HG02571 (cell line): ENCODE data around the gene LBX1.

Experiments
- ATAC-seq: cut with Tn5 transposase; IDR thresholded peaks from one replicate; pipeline ENCODE4 v1.9.1; 2021; ENCODE audit warnings: mild to moderate bottlenecking, moderate library complexity; ENCODE audit not compliant: unreplicated experiment

LBX1 gene

GRCh38 chr10:101244321-101245050, 15.2 kb upstream of the LBX1 start:
- ATAC-seq, result no peak

- no peak for ATAC-seq
Observed at GRCh38 chr10:101241840-101242707, 12.8 kb upstream of the LBX1 start.

GRCh38 chr10:101238732-101239105, 9.5 kb upstream of the LBX1 start:
- ATAC-seq, result no peak

- ATAC-seq, result no peak
Observed at GRCh38 chr10:101237982-101238731, 8.9 kb upstream of the LBX1 start.

- no peak for ATAC-seq
Observed at GRCh38 chr10:101237081-101237981, 8.1 kb upstream of the LBX1 start.

- ATAC-seq, result no peak
Observed at GRCh38 chr10:101236376-101237080, 7.3 kb upstream of the LBX1 start.

- ATAC-seq, result no peak
Observed at GRCh38 chr10:101235766-101236165, 6.5 kb upstream of the LBX1 start.

- no peak for ATAC-seq
Observed at GRCh38 chr10:101234333-101234732, 5.1 kb upstream of the LBX1 start.

GRCh38 chr10:101233863-101234262, 4.6 kb upstream of the LBX1 start:
- no peak for ATAC-seq

- no peak for ATAC-seq
Observed at GRCh38 chr10:101233443-101233842, 4.2 kb upstream of the LBX1 start.

GRCh38 chr10:101231912-101232689, 2.8 kb upstream of the LBX1 start:
- no peak for ATAC-seq

GRCh38 chr10:101231092-101231491, 1.8 kb upstream of the LBX1 start:
- no peak for ATAC-seq

GRCh38 chr10:101230183-101230917, 1.1 kb upstream of the LBX1 start:
- ATAC-seq, result no peak

- no peak for ATAC-seq
Observed at GRCh38 chr10:101228966-101229265, 347 bp downstream of the LBX1 start.

GRCh38 chr10:101228153-101228965, 904 bp downstream of the LBX1 start:
- ATAC-seq, result no peak

GRCh38 chr10:101227429-101228152, 1.7 kb downstream of the LBX1 start:
- no peak for ATAC-seq
